Measurements from ENCODE around the gene SLCO2B1.

- TF ChIP-seq, protein P1, sequence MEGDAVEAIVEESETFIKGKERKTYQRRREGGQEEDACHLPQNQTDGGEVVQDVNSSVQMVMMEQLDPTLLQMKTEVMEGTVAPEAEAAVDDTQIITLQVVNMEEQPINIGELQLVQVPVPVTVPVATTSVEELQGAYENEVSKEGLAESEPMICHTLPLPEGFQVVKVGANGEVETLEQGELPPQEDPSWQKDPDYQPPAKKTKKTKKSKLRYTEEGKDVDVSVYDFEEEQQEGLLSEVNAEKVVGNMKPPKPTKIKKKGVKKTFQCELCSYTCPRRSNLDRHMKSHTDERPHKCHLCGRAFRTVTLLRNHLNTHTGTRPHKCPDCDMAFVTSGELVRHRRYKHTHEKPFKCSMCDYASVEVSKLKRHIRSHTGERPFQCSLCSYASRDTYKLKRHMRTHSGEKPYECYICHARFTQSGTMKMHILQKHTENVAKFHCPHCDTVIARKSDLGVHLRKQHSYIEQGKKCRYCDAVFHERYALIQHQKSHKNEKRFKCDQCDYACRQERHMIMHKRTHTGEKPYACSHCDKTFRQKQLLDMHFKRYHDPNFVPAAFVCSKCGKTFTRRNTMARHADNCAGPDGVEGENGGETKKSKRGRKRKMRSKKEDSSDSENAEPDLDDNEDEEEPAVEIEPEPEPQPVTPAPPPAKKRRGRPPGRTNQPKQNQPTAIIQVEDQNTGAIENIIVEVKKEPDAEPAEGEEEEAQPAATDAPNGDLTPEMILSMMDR (IDR thresholded peaks at IDR 0.05): no peak
- TF ChIP-seq POLR2A (IDR thresholded peaks at IDR 0.05): no peak
These were observed 15.9 kb downstream of the SLCO2B1 start for GRCh38 chr11:75166791-75167190.

Measured in right lobe of liver (tissue), 4 donors.